ELF-1 (cell line): ENCODE measurements around the gene RNF157.
"Not testable (repeated sequence)": the region's sequence is repeated elsewhere in the genome, so short reads cannot be mapped to it uniquely, and the experiment has no call there.

Experiments
- DNase-seq: peaks from one replicate; pipeline ENCODE4 v3.0.0-alpha.2; 2016; ENCODE audit warnings: low read depth, low spot score

Gene RNF157

GRCh38 chr17:76189741-76190140 is 50.6 kb downstream of the RNF157 start:
- peak; percentile 10 for DNase-seq

- no peak for DNase-seq
These were observed 51.0 kb downstream of the RNF157 start for GRCh38 chr17:76189247-76189646.

- DNase-seq = no peak
These were observed 51.9 kb downstream of the RNF157 start for GRCh38 chr17:76188213-76189016.

- DNase-seq = not testable (repeated sequence)
These were observed 53.5 kb downstream of the RNF157 start for GRCh38 chr17:76186774-76187173.

GRCh38 chr17:76184290-76184689 is 56.0 kb downstream of the RNF157 start:
- DNase-seq = no peak

- DNase-seq = peak; percentile 95
These were observed 58.1 kb downstream of the RNF157 start for GRCh38 chr17:76182016-76182764.

- DNase-seq = no peak
These were observed 60.5 kb downstream of the RNF157 start for GRCh38 chr17:76179496-76180467.

GRCh38 chr17:76178124-76178523 is 62.2 kb downstream of the RNF157 start:
- DNase-seq = no peak

GRCh38 chr17:76176701-76177574 is 63.4 kb downstream of the RNF157 start:
- no peak for DNase-seq

- DNase-seq = no peak
These were observed 66.3 kb downstream of the RNF157 start for GRCh38 chr17:76174037-76174436.

- no peak for DNase-seq
These were observed 66.8 kb downstream of the RNF157 start for GRCh38 chr17:76173474-76173873.

GRCh38 chr17:76171706-76172105 is 68.6 kb downstream of the RNF157 start:
- no peak for DNase-seq

GRCh38 chr17:76170114-76170513 is 70.2 kb downstream of the RNF157 start:
- no peak for DNase-seq

- no peak for DNase-seq
These were observed 73.4 kb downstream of the RNF157 start for GRCh38 chr17:76166906-76167305.

- DNase-seq = no peak
These were observed 74.1 kb downstream of the RNF157 start for GRCh38 chr17:76166168-76166567.

- DNase-seq = no peak
These were observed 76.0 kb downstream of the RNF157 start for GRCh38 chr17:76164331-76164730.

- DNase-seq = no peak
These were observed 76.4 kb downstream of the RNF157 start for GRCh38 chr17:76163919-76164318.

GRCh38 chr17:76161619-76162266 is 78.5 kb downstream of the RNF157 start:
- DNase-seq = no peak

- DNase-seq = no peak
These were observed 79.3 kb downstream of the RNF157 start for GRCh38 chr17:76160896-76161528.

- DNase-seq = no peak
These were observed 81.1 kb downstream of the RNF157 start for GRCh38 chr17:76159157-76159556.
